ENCODE data around the gene ARHGAP36. TPM values are rescaled to one million over a fixed set of nuclear protein-coding genes. Genes with fewer than 3 reads are reported as not detected.

The ARHGAP36 gene
- total and polyA plus RNA-seq, 9 of the 15 experiments (the other 6 are each of a cell fraction or from before 2014, with no cell fraction given) = not detected

GRCh38 chrX:131136776-131137175, 78.6 kb downstream of the ARHGAP36 start:
- H3K9ac ChIP-seq (ENCODE audit: insufficient read depth in 1 of 2, low read depth in 2 of 2, low read length in 2 of 2) = no peak overlapping the region
- intact Hi-C loops (cut with micrococcal nuclease) = no loop called here
- H3K27ac ChIP-seq (ENCODE audit: extremely low read depth, low read depth, low read length) = no peak overlapping the region
- ChIA-PET CTCF (ENCODE audit: low intra/inter-chr PET ratio) (no interaction called here), POLR2A (no interaction called here)
- no peaks in the 10 kb centered on the region for H3K4me1 ChIP-seq (replicated peaks in 1 of 2; ENCODE audit: control insufficient read depth in 2 of 2, insufficient read depth in 2 of 2, low read length in 2 of 2)
- H3K36me3 ChIP-seq (ENCODE audit: control insufficient read depth, insufficient read depth, low read length) = no peaks in the 10 kb centered on the region
- H4K20me1 ChIP-seq (replicated peaks; ENCODE audit: control insufficient read depth, insufficient read depth, low read length) = no peaks in the 10 kb centered on the region
- ATAC-seq = no peak
- no peak overlapping the region for H2AFZ ChIP-seq (ENCODE audit: low read depth, low read length)
- no peaks in the 10 kb centered on the region for H3K9me1 ChIP-seq (ENCODE audit: control insufficient read depth, insufficient read depth, low read length)
- in situ Hi-C loops (cut with MboI) = no loop called here
- DNase-seq (ENCODE audit: extremely low read depth in 1 of 4, low spot score in 3 of 4) = no peak
- BruUV-seq (replicated peaks) = no TSS peak
- no peak overlapping the region for H3K4me3 ChIP-seq
- H3K27me3 ChIP-seq (ENCODE audit: control insufficient read depth in 2 of 2, insufficient read depth in 2 of 2, low read length in 2 of 2) = no peaks in the 10 kb centered on the region
- no peaks in the 10 kb centered on the region for H3K9me3 ChIP-seq (replicated peaks; ENCODE audit: control insufficient read depth, insufficient read depth, low read depth, low read length)
- H3K4me2 ChIP-seq (ENCODE audit: insufficient read depth, low read length) = no peak overlapping the region
- H3K79me2 ChIP-seq (ENCODE audit: control insufficient read depth, insufficient read depth, low read length) = no peaks in the 10 kb centered on the region
- no peak for FAIRE-seq
- 89% methylated on average over 24 of the region's 27 CpGs for WGBS (ENCODE audit: insufficient coverage, low coverage, missing lambda C conversion rate)
- no peak for TF ChIP-seq FUS (optimal IDR thresholded peaks at IDR 0.05; ENCODE audit: low read depth, low read length)
- TF ChIP-seq BCL6 (CRISPR knock-in tag; IDR thresholded peaks at IDR 0.05) = no peak
- no peak for TF ChIP-seq FOSL1 (tag; conservative IDR thresholded peaks at IDR 0.05)
- TF ChIP-seq HMG20B (CRISPR knock-in tag; IDR thresholded peaks at IDR 0.05) = no peak
- TF ChIP-seq, protein P1, sequence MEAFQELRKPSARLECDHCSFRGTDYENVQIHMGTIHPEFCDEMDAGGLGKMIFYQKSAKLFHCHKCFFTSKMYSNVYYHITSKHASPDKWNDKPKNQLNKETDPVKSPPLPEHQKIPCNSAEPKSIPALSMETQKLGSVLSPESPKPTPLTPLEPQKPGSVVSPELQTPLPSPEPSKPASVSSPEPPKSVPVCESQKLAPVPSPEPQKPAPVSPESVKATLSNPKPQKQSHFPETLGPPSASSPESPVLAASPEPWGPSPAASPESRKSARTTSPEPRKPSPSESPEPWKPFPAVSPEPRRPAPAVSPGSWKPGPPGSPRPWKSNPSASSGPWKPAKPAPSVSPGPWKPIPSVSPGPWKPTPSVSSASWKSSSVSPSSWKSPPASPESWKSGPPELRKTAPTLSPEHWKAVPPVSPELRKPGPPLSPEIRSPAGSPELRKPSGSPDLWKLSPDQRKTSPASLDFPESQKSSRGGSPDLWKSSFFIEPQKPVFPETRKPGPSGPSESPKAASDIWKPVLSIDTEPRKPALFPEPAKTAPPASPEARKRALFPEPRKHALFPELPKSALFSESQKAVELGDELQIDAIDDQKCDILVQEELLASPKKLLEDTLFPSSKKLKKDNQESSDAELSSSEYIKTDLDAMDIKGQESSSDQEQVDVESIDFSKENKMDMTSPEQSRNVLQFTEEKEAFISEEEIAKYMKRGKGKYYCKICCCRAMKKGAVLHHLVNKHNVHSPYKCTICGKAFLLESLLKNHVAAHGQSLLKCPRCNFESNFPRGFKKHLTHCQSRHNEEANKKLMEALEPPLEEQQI (IDR thresholded peaks at IDR 0.05) = no peak
- TF ChIP-seq GABPB2 (CRISPR knock-in tag; conservative IDR thresholded peaks at IDR 0.05) = peak; percentile 78; the same call in 1 of the 2 replicates
- no peak for TF ChIP-seq DACH1 (IDR thresholded peaks at IDR 0.05; ENCODE audit: partially characterized antibody)
- TF ChIP-seq, protein P2, sequence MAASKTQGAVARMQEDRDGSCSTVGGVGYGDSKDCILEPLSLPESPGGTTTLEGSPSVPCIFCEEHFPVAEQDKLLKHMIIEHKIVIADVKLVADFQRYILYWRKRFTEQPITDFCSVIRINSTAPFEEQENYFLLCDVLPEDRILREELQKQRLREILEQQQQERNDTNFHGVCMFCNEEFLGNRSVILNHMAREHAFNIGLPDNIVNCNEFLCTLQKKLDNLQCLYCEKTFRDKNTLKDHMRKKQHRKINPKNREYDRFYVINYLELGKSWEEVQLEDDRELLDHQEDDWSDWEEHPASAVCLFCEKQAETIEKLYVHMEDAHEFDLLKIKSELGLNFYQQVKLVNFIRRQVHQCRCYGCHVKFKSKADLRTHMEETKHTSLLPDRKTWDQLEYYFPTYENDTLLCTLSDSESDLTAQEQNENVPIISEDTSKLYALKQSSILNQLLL (CRISPR knock-in tag; IDR thresholded peaks at IDR 0.05; ENCODE audit: borderline replicate concordance) = peak; percentile 92
- TF ChIP-seq GTF3C2 (IDR thresholded peaks at IDR 0.05; ENCODE audit: borderline replicate concordance, extremely low read depth, insufficient read length) = no peak
- TF ChIP-seq, protein P3, sequence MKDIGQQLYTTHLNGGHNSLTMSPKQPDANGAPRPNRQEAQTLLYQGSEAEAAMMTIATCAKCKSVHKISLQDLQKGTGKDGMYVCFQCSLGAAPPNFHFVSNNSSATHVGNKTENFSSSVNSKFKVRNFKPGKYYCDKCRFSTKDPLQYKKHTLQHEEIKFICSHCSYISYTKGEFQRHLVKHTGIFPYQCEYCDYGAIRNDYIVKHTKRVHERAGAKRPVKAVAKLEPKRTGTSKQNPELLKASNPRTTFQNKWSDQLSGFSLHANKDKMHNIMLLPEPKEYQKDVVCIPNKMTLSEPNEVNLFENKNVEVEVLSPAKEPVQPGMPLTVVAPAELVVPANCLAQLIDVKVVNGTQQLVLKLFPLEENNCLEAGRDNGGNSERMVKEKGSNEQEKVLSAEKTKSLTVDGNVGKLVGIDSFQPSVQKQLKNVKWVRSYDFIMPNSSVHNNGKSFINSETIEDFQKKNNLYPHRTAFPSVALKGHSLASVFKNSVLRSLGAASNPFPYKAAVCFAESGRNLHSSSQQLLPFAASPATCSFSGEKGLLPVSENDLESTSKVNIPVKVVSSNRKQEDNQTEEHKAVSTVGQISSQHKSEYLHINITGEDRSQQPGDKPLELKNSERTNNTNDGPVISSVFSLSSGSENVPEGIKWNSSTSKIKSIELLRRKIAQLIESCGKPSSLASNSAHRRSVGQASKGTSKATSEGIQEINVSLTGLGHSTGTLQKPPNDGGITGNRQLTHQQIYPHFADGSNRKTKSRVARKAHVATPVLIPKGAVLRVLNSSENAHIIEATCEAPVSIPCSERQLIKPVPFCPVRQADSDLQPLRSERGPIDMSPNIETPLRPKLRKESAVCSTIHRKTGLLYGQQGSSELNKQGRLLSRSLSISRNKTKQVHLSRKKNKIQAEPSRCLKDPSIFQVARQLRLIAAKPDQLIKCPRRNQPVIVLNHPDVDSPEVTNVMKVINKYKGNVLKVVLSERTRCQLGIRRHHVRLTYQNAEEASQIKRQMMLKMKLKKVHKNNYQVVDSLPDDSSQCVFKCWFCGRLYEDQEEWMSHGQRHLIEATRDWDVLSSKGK (CRISPR knock-in tag; IDR thresholded peaks at IDR 0.05) = no peak
- TF ChIP-seq TGIF2 (CRISPR knock-in tag; IDR thresholded peaks at IDR 0.05) = no peak

Data from K562 (cell line).